OCI-LY1 (cell line): ENCODE results near the gene PNMA8C.

ENCODE experiments used
- H2AFZ ChIP-seq: fragments of 200-600 bp; sonication (generic), shearing (Covaris generic); 2 replicates; pipeline ENCODE4 v1.6.0; 2014; ENCODE audit warnings: antibody characterized with exemption, mild to moderate bottlenecking, low read length
- H3F3A ChIP-seq: fragments of 200-600 bp; sonication (generic), shearing (Covaris generic); 2 replicates; pipeline ENCODE4 v1.6.0; 2014; ENCODE audit warnings: mild to moderate bottlenecking, antibody characterized with exemption, low read length, moderate library complexity; ENCODE audit not compliant: insufficient read depth
- H3K27ac ChIP-seq: fragments of 200-600 bp; sonication (generic); 2 replicates; pipeline ENCODE4 v1.5.1; 2014; ENCODE audit warnings: low read length, mixed run types, mild to moderate bottlenecking, low read depth; ENCODE audit not compliant: poor library complexity, severe bottlenecking
- H3K27me3 ChIP-seq: fragments of 200-600 bp; sonication (generic); 2 replicates; pipeline ENCODE4 v1.6.0; 2014; ENCODE audit warnings: antibody characterized with exemption, mild to moderate bottlenecking, low read length, moderate library complexity; ENCODE audit not compliant: insufficient read depth
- H3K36me3 ChIP-seq: fragments of 200-600 bp; sonication (generic); 2 replicates; pipeline ENCODE4 v1.6.1; 2014; ENCODE audit warnings: mild to moderate bottlenecking, antibody characterized with exemption, low read length, moderate library complexity, mixed read lengths; ENCODE audit not compliant: insufficient read depth
- H3K4me1 ChIP-seq: fragments of 200-600 bp; sonication (generic); 2 replicates; pipeline ENCODE4 v1.5.1; 2014; ENCODE audit warnings: mild to moderate bottlenecking, low read length, moderate library complexity; ENCODE audit not compliant: insufficient read depth, severe bottlenecking
- H3K4me2 ChIP-seq: fragments of 200-600 bp; sonication (generic), shearing (Covaris generic); 2 replicates; pipeline ENCODE4 v1.6.1; 2014; ENCODE audit warnings: low read length
- H3K4me3 ChIP-seq: fragments of 200-600 bp; sonication (generic); 2 replicates; pipeline ENCODE4 v1.5.1; 2014; ENCODE audit warnings: low read length, low read depth, mild to moderate bottlenecking, mixed read lengths; ENCODE audit not compliant: poor library complexity, severe bottlenecking
- H3K79me2 ChIP-seq: fragments of 200-600 bp; shearing (Covaris generic); 2 replicates; pipeline ENCODE4 v1.6.1; 2016; ENCODE audit warnings: mixed run types, low read length, mixed read lengths; ENCODE audit not compliant: insufficient read depth
- H3K9ac ChIP-seq: fragments of 200-600 bp; sonication (generic), shearing (Covaris generic); 2 replicates; pipeline ENCODE4 v1.6.1; 2014; ENCODE audit warnings: mild to moderate bottlenecking, low read length, mixed read lengths
- H3K9me2 ChIP-seq: fragments of 200-600 bp; sonication (generic), shearing (Covaris generic); 2 replicates; pipeline ENCODE4 v1.6.1; 2014; ENCODE audit warnings: low read depth, mild to moderate bottlenecking, low read length, mixed read lengths
- H3K9me3 ChIP-seq: fragments of 200-600 bp; shearing (Covaris generic); 2 replicates; pipeline ENCODE4 v1.6.1; 2014; ENCODE audit warnings: low read length, mixed read lengths
- H4K20me1 ChIP-seq: fragments of 200-600 bp; sonication (generic), shearing (Covaris generic); 2 replicates; pipeline ENCODE4 v1.6.0; 2016; ENCODE audit warnings: mild to moderate bottlenecking, low read length; ENCODE audit not compliant: insufficient read depth
- EZH2 ChIP-seq: fragments of 200-600 bp; sonication (generic), shearing (Covaris generic); IDR thresholded peaks from 2 replicates; pipeline ENCODE4 v1.8.0; 2017; ENCODE audit warnings: borderline replicate concordance, mixed run types, mild to moderate bottlenecking, antibody characterized with exemption, low read length, moderate library complexity, mixed read lengths
- TF ChIP-seq, protein P1 (sequence below): fragments of 200-600 bp; sonication (generic), shearing (Covaris generic); IDR thresholded peaks from 2 replicates; pipeline ENCODE4 v1.5.1; 2017; ENCODE audit warnings: mild to moderate bottlenecking, antibody characterized with exemption, low read length, moderate library complexity, mixed read lengths

Gene PNMA8C

DNA sequence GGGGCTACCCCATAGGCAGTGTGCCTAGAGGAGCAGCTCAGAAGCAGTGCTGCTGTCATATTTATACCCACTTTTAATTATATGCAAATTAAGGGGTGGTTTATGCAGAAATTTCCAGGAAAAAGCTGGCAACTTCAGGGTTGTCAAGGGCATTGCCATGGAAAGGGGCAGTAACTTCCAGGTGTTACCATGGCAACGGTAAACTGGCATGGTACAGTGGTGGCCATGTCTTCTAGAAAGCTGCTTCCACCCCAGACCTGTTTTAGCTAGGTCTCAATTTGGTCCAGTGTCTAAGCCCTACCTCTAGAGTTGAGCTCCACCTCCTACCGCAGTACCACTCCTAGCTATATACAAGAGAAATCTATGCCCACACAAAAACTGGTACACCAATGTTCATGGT lies 31.3 kb upstream of the PNMA8C start:
- TF ChIP-seq, protein P1, sequence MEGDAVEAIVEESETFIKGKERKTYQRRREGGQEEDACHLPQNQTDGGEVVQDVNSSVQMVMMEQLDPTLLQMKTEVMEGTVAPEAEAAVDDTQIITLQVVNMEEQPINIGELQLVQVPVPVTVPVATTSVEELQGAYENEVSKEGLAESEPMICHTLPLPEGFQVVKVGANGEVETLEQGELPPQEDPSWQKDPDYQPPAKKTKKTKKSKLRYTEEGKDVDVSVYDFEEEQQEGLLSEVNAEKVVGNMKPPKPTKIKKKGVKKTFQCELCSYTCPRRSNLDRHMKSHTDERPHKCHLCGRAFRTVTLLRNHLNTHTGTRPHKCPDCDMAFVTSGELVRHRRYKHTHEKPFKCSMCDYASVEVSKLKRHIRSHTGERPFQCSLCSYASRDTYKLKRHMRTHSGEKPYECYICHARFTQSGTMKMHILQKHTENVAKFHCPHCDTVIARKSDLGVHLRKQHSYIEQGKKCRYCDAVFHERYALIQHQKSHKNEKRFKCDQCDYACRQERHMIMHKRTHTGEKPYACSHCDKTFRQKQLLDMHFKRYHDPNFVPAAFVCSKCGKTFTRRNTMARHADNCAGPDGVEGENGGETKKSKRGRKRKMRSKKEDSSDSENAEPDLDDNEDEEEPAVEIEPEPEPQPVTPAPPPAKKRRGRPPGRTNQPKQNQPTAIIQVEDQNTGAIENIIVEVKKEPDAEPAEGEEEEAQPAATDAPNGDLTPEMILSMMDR = no peak
- no peak for TF ChIP-seq EZH2
- Histone ChIP-seq H2AFZ (no peak overlapping the region), H3K27me3 (no peaks in the 10 kb centered on the region), H3K9me2 (no peaks in the 10 kb centered on the region), H3K4me2 (no peak overlapping the region), H3F3A (no peaks in the 10 kb centered on the region), H3K27ac (no peak overlapping the region), H4K20me1 (no peaks in the 10 kb centered on the region), H3K36me3 (no peaks in the 10 kb centered on the region), H3K4me1 (no peaks in the 10 kb centered on the region), H3K4me3 (no peak overlapping the region), H3K9me3 (no peaks in the 10 kb centered on the region), H3K9ac (no peak overlapping the region), H3K79me2 (no peaks in the 10 kb centered on the region)

DNA sequence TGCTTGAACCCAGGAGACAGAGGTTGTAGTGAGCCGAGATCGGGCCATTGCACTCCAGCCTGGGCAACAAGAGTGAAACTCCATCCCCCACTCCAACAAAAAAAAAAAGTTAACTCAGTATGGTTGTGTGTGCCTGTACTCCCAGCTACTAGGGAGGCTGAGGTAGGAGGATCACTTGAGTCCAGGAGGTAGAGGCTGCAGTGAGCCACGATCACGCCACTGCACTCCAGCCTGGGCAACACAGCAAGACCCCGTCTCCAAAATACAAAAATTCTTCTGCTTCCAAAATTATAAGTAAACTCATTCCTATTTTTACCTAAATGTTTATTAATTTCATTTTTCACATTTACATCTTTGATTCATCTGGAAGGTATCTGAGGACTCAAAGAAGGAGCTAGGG lies 28.2 kb upstream of the PNMA8C start:
- Histone ChIP-seq H3K9me3 (no peaks in the 10 kb centered on the region), H3K9me2 (no peaks in the 10 kb centered on the region), H3K36me3 (no peaks in the 10 kb centered on the region), H3K4me2 (no peak overlapping the region), H3F3A (no peaks in the 10 kb centered on the region), H3K4me3 (no peak overlapping the region), H3K27me3 (no peaks in the 10 kb centered on the region), H3K27ac (no peak overlapping the region), H4K20me1 (no peaks in the 10 kb centered on the region), H2AFZ (no peak overlapping the region), H3K79me2 (no peaks in the 10 kb centered on the region), H3K4me1 (no peaks in the 10 kb centered on the region), H3K9ac (no peak overlapping the region)
- TF ChIP-seq, protein P1 = no peak
- no peak for TF ChIP-seq EZH2

DNA sequence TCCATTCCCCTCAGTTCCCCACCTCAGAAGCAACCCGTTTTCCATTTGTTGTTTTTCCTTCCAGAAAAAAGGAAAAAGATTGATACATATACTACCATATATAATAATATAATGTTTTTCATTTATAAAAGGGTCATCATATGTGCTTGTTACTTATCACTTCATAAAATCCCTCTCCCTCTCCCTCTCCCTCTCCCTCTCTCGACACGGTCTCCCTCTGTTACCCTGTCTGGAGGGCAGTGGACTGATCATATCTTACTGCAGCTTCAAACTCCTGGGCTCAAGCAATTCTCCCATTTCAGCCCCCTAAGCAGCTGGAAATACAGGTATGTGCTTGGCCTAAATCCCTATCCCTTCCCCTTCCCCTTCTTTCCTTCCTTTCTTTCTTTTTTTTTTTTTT lies 25.5 kb upstream of the PNMA8C start:
- H3K9me3 ChIP-seq = no peaks in the 10 kb centered on the region
- no peaks in the 10 kb centered on the region for H3K36me3 ChIP-seq
- H3K4me1 ChIP-seq = no peaks in the 10 kb centered on the region
- no peaks in the 10 kb centered on the region for H3F3A ChIP-seq
- H3K79me2 ChIP-seq = no peaks in the 10 kb centered on the region
- H3K4me2 ChIP-seq = no peak overlapping the region
- H3K9me2 ChIP-seq = no peaks in the 10 kb centered on the region
- no peak for TF ChIP-seq EZH2
- TF ChIP-seq, protein P1 = no peak
- no peak overlapping the region for H2AFZ ChIP-seq
- no peak overlapping the region for H3K9ac ChIP-seq
- no peak overlapping the region for H3K4me3 ChIP-seq
- no peaks in the 10 kb centered on the region for H4K20me1 ChIP-seq
- H3K27me3 ChIP-seq = no peaks in the 10 kb centered on the region
- no peak overlapping the region for H3K27ac ChIP-seq
